Vagina (tissue), 2 donors: ENCODE measurements around the gene SYNM. TPM values are rescaled to one million over a fixed set of nuclear protein-coding genes. Genes with fewer than 3 reads are reported as not detected.

ENCODE experiments used
- DNase-seq, 2 donors: peaks; one replicate each; pipeline ENCODE4 v3.0.0-alpha.2; 2017; ENCODE audit errors: extremely low spot score in 2 of 2
- H3K27ac ChIP-seq: fragments of 200-600 bp; sonication (generic); one replicate; pipeline ENCODE4 v1.5.1; 2019
- H3K27me3 ChIP-seq: fragments of 200-600 bp; sonication (generic); one replicate; pipeline ENCODE4 v1.5.1; 2019
- H3K36me3 ChIP-seq, 2 donors: fragments of 200-600 bp; sonication (generic); one replicate each; pipeline ENCODE4 v1.5.1; 2017 to 2019
- H3K4me1 ChIP-seq: fragments of 200-600 bp; sonication (generic); one replicate; pipeline ENCODE4 v1.5.1; 2019
- H3K4me3 ChIP-seq, 2 donors: fragments of 200-600 bp; sonication (generic); 1 replicate in 1 of 2; 2 replicates in 1 of 2; pipeline ENCODE4 v1.5.1; 2016 to 2019
- H3K9me3 ChIP-seq: fragments of 200-600 bp; sonication (generic); one replicate; pipeline ENCODE4 v1.5.1; 2019
- CTCF ChIP-seq, 3 experiments: fragments of 450-650 bp in 2 of 3; fragments of 200-600 bp in 1 of 3; sonication (generic) in 1 of 3; IDR thresholded peaks; one replicate each; pipeline ENCODE4 v1.5.1; 2017 to 2019; ENCODE audit warnings: antibody characterized with exemption in 3 of 3, mild to moderate bottlenecking in 2 of 3, moderate library complexity in 2 of 3
- POLR2A ChIP-seq, 2 donors: fragments of 450-650 bp; IDR thresholded peaks; one replicate each; pipeline ENCODE4 v1.6.1; 2017; ENCODE audit warnings: antibody characterized with exemption in 2 of 2, mild to moderate bottlenecking in 2 of 2, moderate library complexity in 2 of 2
- POLR2AphosphoS5 ChIP-seq, 2 donors: sonication (generic); formaldehyde crosslinking; IDR thresholded peaks; one replicate each; pipeline ENCODE4 v1.9.0; 2017; ENCODE audit warnings: antibody characterized with exemption in 2 of 2, mild to moderate bottlenecking in 2 of 2, low read depth in 1 of 2; ENCODE audit not compliant: insufficient read depth in 1 of 2
- intact Hi-C: fragments of 100-400 bp; cut with DNase I; formaldehyde crosslinking; loops from one replicate; pipeline ENCODE4 v1.15.1; 2023
- total RNA-seq: library from RNA; depleted of rRNA; stranded (reverse); fragments of >200 nt; gene quantifications from one replicate; pipeline ENCODE4 v1.2.3, GENCODE V29; 2016

SYNM gene
- total RNA-seq, 1 donor from 2014 or later: 62.6 TPM

DNA sequence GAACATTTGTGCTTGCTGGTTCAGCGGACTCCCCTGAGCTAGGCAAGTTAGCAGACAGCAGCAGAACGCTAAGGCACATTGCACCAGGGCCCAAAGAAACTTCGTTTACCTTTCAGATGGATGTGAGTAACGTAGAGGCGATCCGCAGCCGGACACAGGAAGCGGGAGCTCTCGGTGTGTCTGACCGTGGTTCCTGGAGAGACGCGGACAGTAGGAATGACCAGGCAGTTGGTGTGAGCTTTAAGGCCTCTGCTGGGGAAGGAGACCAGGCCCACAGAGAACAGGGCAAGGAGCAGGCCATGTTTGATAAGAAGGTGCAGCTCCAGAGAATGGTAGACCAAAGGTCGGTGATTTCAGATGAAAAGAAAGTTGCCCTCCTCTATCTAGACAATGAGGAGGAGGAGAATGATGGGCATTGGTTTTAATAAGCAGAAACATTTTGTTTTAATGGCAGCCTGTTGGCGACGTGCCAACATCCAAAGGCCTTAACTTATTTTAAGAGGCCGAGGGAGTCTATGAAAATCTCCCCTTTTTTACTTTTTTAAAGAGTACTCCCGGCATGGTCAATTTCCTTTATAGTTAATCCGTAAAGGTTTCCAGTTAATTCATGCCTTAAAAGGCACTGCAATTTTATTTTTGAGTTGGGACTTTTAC is 27.9 kb downstream of the SYNM start:
- no peak for TF ChIP-seq POLR2AphosphoS5 (IDR thresholded peaks at IDR 0.05; ENCODE audit: insufficient read depth in 1 of 2, low read depth in 1 of 2)
- TF ChIP-seq POLR2A (IDR thresholded peaks at IDR 0.05): no peak
- no peak for TF ChIP-seq CTCF (IDR thresholded peaks at IDR 0.05)
- DNase-seq: no peak
- H3K9me3 ChIP-seq: no peaks in the 10 kb centered on the region
- H3K36me3 ChIP-seq: peaks cover 3 to 30% of the 10 kb centered on the region in 2 donors
- H3K4me1 ChIP-seq: no peaks in the 10 kb centered on the region
- intact Hi-C loops: no loop called here
- H3K27me3 ChIP-seq: no peaks in the 10 kb centered on the region
- no peak overlapping the region for H3K27ac ChIP-seq
- H3K4me3 ChIP-seq: no peak overlapping the region

- TF ChIP-seq CTCF (IDR thresholded peaks at IDR 0.05) (no peak), POLR2AphosphoS5 (IDR thresholded peaks at IDR 0.05; ENCODE audit: insufficient read depth in 1 of 2, low read depth in 1 of 2) (no peak), POLR2A (IDR thresholded peaks at IDR 0.05) (no peak)
- DNase-seq: no peak
- intact Hi-C loops: no loop called here
- Histone ChIP-seq H3K27ac (no peak overlapping the region), H3K9me3 (no peaks in the 10 kb centered on the region), H3K4me3 (no peak overlapping the region), H3K4me1 (no peaks in the 10 kb centered on the region), H3K27me3 (no peaks in the 10 kb centered on the region), H3K36me3 (peaks cover 3 to 23% of the 10 kb centered on the region in 2 donors)
Measured at GRCh38 chr15:99134317-99134821, 29.5 kb downstream of the SYNM start.

- DNase-seq: no peak
- Histone ChIP-seq H3K4me1 (no peaks in the 10 kb centered on the region), H3K27ac (no peak overlapping the region), H3K27me3 (no peaks in the 10 kb centered on the region), H3K4me3 (no peak overlapping the region), H3K36me3 (peaks cover 3 to 18% of the 10 kb centered on the region in 2 donors), H3K9me3 (no peaks in the 10 kb centered on the region)
- intact Hi-C loops: no loop called here
- no peak for TF ChIP-seq POLR2A (IDR thresholded peaks at IDR 0.05)
- no peak for TF ChIP-seq POLR2AphosphoS5 (IDR thresholded peaks at IDR 0.05; ENCODE audit: insufficient read depth in 1 of 2, low read depth in 1 of 2)
- no peak for TF ChIP-seq CTCF (IDR thresholded peaks at IDR 0.05)
Measured at GRCh38 chr15:99135194-99135593, 30.3 kb downstream of the SYNM start.

DNA sequence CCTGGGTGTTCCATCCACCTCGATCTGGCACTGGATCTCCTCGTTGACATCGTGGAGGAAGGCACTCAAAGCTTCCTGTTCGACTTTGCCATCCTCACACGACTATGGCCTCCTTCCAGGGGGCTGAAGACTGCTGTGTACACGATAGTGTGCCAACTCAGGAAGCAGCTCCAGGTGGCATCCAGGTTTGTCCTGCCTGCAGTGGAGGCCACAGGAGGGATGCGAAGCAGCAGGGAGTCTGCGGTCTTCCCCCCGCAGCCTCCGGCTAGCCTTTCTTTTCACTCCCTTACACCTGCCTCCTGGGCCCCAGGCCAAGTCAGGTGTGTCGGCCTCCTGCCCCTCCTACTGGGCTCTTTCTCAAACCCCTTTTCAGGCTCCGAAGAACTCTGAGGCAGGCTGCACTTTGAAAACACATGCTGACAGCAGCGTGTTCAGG is 32.2 kb downstream of the SYNM start:
- DNase-seq: peak in 1 of 2 donors; percentile 28
- intact Hi-C loops: no loop called here
- Histone ChIP-seq H3K9me3 (no peaks in the 10 kb centered on the region), H3K4me1 (no peaks in the 10 kb centered on the region), H3K4me3 (no peak overlapping the region), H3K36me3 (peaks cover 0 to 18% of the 10 kb centered on the region in 2 donors), H3K27me3 (no peaks in the 10 kb centered on the region), H3K27ac (no peak overlapping the region)
- TF ChIP-seq POLR2AphosphoS5 (IDR thresholded peaks at IDR 0.05; ENCODE audit: insufficient read depth in 1 of 2, low read depth in 1 of 2): peak in 1 of 2 donors; percentile 49
- TF ChIP-seq CTCF (IDR thresholded peaks at IDR 0.05): no peak

GRCh38 chr15:99137877-99138276 is 33.0 kb downstream of the SYNM start:
- H3K9me3 ChIP-seq: no peaks in the 10 kb centered on the region
- H3K4me1 ChIP-seq: no peaks in the 10 kb centered on the region
- no peak for TF ChIP-seq POLR2AphosphoS5 (IDR thresholded peaks at IDR 0.05; ENCODE audit: insufficient read depth in 1 of 2, low read depth in 1 of 2)
- TF ChIP-seq POLR2A (IDR thresholded peaks at IDR 0.05): no peak
- no peak for TF ChIP-seq CTCF (IDR thresholded peaks at IDR 0.05)
- DNase-seq: peak in 1 of 2 donors; percentile 34
- no peak overlapping the region for H3K27ac ChIP-seq
- intact Hi-C loops: no loop called here
- peaks cover 0 to 18% of the 10 kb centered on the region in 2 donors for H3K36me3 ChIP-seq
- H3K4me3 ChIP-seq: no peak overlapping the region
- no peaks in the 10 kb centered on the region for H3K27me3 ChIP-seq
